GM12878 (cell line): ENCODE measurements around the gene DHPS. TPM values are rescaled to one million over a fixed set of nuclear protein-coding genes. Genes with fewer than 3 reads are reported as not detected.

Experiments
- ATAC-seq: fragments of 200-7000 bp; cut with Tn5 transposase; 3 replicates; pipeline ENCODE4 v1.9.1; 2020; ENCODE audit warnings: mild to moderate bottlenecking, moderate library complexity
- BruUV-seq: library from RNA; stranded (reverse); fragments of 400-500 nt; replicated peaks from 2 replicates; lab custom pipeline; 2021; lab: Mats Ljungman, UMichigan
- CTCF ChIA-PET: fragments of 300-600 bp; sonication (Branson Sonifier 250); formaldehyde crosslinking; extraction: SDS; loops from one replicate; lab custom pipeline; 2021; ENCODE audit warnings: inconsistent platforms; lab: Yijun Ruan, JAX
- POLR2A ChIA-PET: fragments of 350-600 bp; formaldehyde crosslinking; extraction: SDS; loops from one replicate; lab custom pipeline; 2021; ENCODE audit warnings: inconsistent platforms; lab: Charles Lee
- RAD21 ChIA-PET: fragments of 300-600 bp; sonication (Branson Sonifier 250); formaldehyde crosslinking; loops from one replicate; lab custom pipeline; 2023; ENCODE audit warnings: antibody characterized with exemption; ENCODE audit not compliant: unreplicated experiment; lab: Charles Lee
- SMC1A ChIA-PET: fragments of 300-600 bp; sonication (Branson Sonifier 250); formaldehyde crosslinking; loops from one replicate; lab custom pipeline; 2023; ENCODE audit not compliant: unreplicated experiment, uncharacterized antibody; lab: Charles Lee
- DNase-seq: peaks from one replicate; pipeline ENCODE4 v3.0.0-alpha.2; 2011; ENCODE audit warnings: low read depth, low spot score
- FAIRE-seq: peaks from 3 replicates; lab custom pipeline; 2011; peaks lifted over from hg19 to GRCh38; lab: Jason Lieb, UNC
- H2AFZ ChIP-seq: 2 replicates; pipeline ENCODE4 v1.6.0; 2011; ENCODE audit warnings: low read depth, low read length, control low read depth; ENCODE audit not compliant: control insufficient read depth
- H3K27ac ChIP-seq: 2 replicates; pipeline ENCODE4 v1.5.1; 2011; ENCODE audit warnings: control low read depth; ENCODE audit not compliant: control insufficient read depth, insufficient read depth
- H3K27me3 ChIP-seq, 2 experiments: replicated peaks in 1 of 2; 2 replicates each; pipeline versions ENCODE4 v1.6.0 to v1.6.1; 2011; ENCODE audit warnings: low read length in 1 of 2; ENCODE audit not compliant: control insufficient read depth in 2 of 2, insufficient read depth in 2 of 2
- H3K36me3 ChIP-seq, 2 experiments: 2 replicates each; pipeline ENCODE4 v1.5.1; 2011; ENCODE audit warnings: low read length in 1 of 2; ENCODE audit not compliant: control insufficient read depth in 2 of 2, insufficient read depth in 2 of 2
- H3K4me1 ChIP-seq: 2 replicates; pipeline ENCODE4 v1.6.1; 2011; ENCODE audit warnings: mild to moderate bottlenecking, low read length, moderate library complexity, mixed read lengths; ENCODE audit not compliant: control insufficient read depth, insufficient read depth
- H3K4me2 ChIP-seq: 2 replicates; pipeline ENCODE4 v1.6.0; 2011; ENCODE audit warnings: control low read depth; ENCODE audit not compliant: control insufficient read depth, insufficient read depth
- H3K4me3 ChIP-seq: fragments of 200-600 bp; sonication (generic); 2 replicates; pipeline ENCODE4 v1.5.1; 2016
- H3K79me2 ChIP-seq: 2 replicates; pipeline ENCODE4 v1.6.0; 2011; ENCODE audit warnings: low read length; ENCODE audit not compliant: control insufficient read depth, insufficient read depth
- H3K9ac ChIP-seq: 2 replicates; pipeline ENCODE4 v1.8.0; 2011; ENCODE audit warnings: low read length, control low read depth, mixed read lengths; ENCODE audit not compliant: control insufficient read depth, insufficient read depth
- H3K9me3 ChIP-seq: replicated peaks from 3 replicates; pipeline ENCODE4 v1.5.1; 2011; ENCODE audit warnings: mild to moderate bottlenecking, low read length; ENCODE audit not compliant: control insufficient read depth, insufficient read depth
- H4K20me1 ChIP-seq: 2 replicates; pipeline ENCODE4 v1.6.0; 2011; ENCODE audit not compliant: control insufficient read depth, insufficient read depth
- CUX1 ChIP-seq: IDR thresholded peaks from 2 replicates; pipeline ENCODE4 v1.6.1; 2012; ENCODE audit warnings: improper control_type of control experiment, low read depth, low read length; ENCODE audit not compliant: insufficient replicate concordance
- MYC ChIP-seq: IDR thresholded peaks from 2 replicates; pipeline ENCODE4 v1.6.1; 2011; ENCODE audit warnings: mild to moderate bottlenecking, low read length, moderate library complexity, inconsistent platforms; ENCODE audit not compliant: insufficient read depth, insufficient replicate concordance, insufficient read length, severe bottlenecking
- NFXL1 ChIP-seq: fragments of 450-650 bp; IDR thresholded peaks from 2 replicates; pipeline ENCODE4 v1.6.1; 2017; ENCODE audit warnings: antibody characterized with exemption, mild to moderate bottlenecking, borderline replicate concordance
- NR2C2 ChIP-seq: IDR thresholded peaks from 2 replicates; pipeline ENCODE4 v1.6.1; 2011; ENCODE audit warnings: borderline replicate concordance, low read depth; ENCODE audit not compliant: control insufficient read depth, insufficient read length
- NR2F1 ChIP-seq: fragments of 450-650 bp; conservative IDR thresholded peaks from 2 replicates; pipeline ENCODE4 v1.6.1; 2017; ENCODE audit warnings: mild to moderate bottlenecking
- STAT3 ChIP-seq: IDR thresholded peaks from 2 replicates; pipeline ENCODE4 v1.6.1; 2011; ENCODE audit warnings: low read depth, low read length, improper control_type of control experiment
- ZBTB11 ChIP-seq: fragments of 450-650 bp; formaldehyde crosslinking; IDR thresholded peaks from 2 replicates; pipeline ENCODE4 v1.5.0; 2022; ENCODE audit warnings: mild to moderate bottlenecking, missing genetic modification characterization
- WGBS: methylation state at CpG from one replicate; pipeline ENCODE4 v1.1.6; 2016; ENCODE audit warnings: low lambda C conversion rate; ENCODE audit not compliant: insufficient replicate concordance, insufficient coverage; ENCODE audit errors: missing lambda C conversion rate; 5-methylcytosine and 5-hydroxymethylcytosine counted together
- in situ Hi-C: fragments of 300-500 bp; cut with MboI; formaldehyde crosslinking; loops from 9 replicates; pipeline ENCODE4 v1.14.3; 2018; ENCODE audit warnings: mixed read lengths
- intact Hi-C: fragments of 100-400 bp; cut with micrococcal nuclease; formaldehyde crosslinking; loops from one replicate; pipeline ENCODE4 v1.14.2; 2022; ENCODE audit not compliant: unreplicated experiment
- polyA plus RNA-seq, 11 experiments: library from polyadenylated mRNA; depleted of rRNA in 4 of 11; unstranded in 6 of 11; stranded (reverse) in 5 of 11; fragments of >200 nt; fragmentation: Nextera tagmentation in 4 of 11; fragmentation: Illumina TruSeq in 1 of 11; extraction: Ambion mirVana in 4 of 11; extraction: Trizol in 1 of 11; gene quantifications; 1 replicate in 1 of 11; 2 replicates in 10 of 11; pipeline versions ENCODE4 v1.2.1 to v1.2.3, GENCODE V29; 2011 to 2016; ENCODE audit warnings: inconsistent platforms in 2 of 11, missing spikeins in 2 of 11, low read depth in 1 of 11
- total RNA-seq, 4 experiments: library from RNA; depleted of rRNA in 3 of 4; stranded (reverse); fragments of >200 nt in 3 of 4; fragmentation: Illumina TruSeq in 1 of 4; extraction: Trizol in 1 of 4; gene quantifications; 2 replicates each; pipeline versions ENCODE4 v1.2.1 to v1.2.3, GENCODE V29; 2013 to 2021

Gene DHPS
- total and polyA plus RNA-seq, 10 of the 15 experiments (the other 5 are each of a cell fraction or from before 2014, with no cell fraction given) = 36.4 to 104 (median 83.4) TPM

GRCh38 chr19:12694641-12695040, 13.0 kb upstream of the DHPS start:
- Histone ChIP-seq H3K4me3 (no peak overlapping the region), H3K4me1 (peaks cover 9% of the 10 kb centered on the region), H3K36me3 (peaks cover 1 to 3% of the 10 kb centered on the region in 2 experiments; a peak in 3 of 4 replicates), H3K9me3 (no peaks in the 10 kb centered on the region), H3K79me2 (no peaks in the 10 kb centered on the region), H3K27ac (no peak overlapping the region), H3K27me3 (no peaks in the 10 kb centered on the region), H3K4me2 (no peak overlapping the region), H4K20me1 (no peaks in the 10 kb centered on the region), H3K9ac (no peak overlapping the region), H2AFZ (no peak overlapping the region)
- ChIA-PET CTCF (interaction anchor here (1.5 kb wide), 1 partner anchor 16 kb away, joined by 7 read pairs; no protein-coding TSS in a partner anchor), SMC1A (interaction anchor here (0.7 kb wide), 1 partner anchor 10 kb away, joined by 3 read pairs; no protein-coding TSS in a partner anchor), POLR2A (no interaction called here), RAD21 (no interaction called here)
- in situ Hi-C loops = no loop called here
- WGBS = 86% methylated on average over 16 of the region's 16 CpGs
- FAIRE-seq (no peak), ATAC-seq (no peak), DNase-seq (no peak)
- intact Hi-C loops = no loop called here
- TF ChIP-seq CUX1 = no peak
- TF ChIP-seq NR2F1 = no peak
- no peak for TF ChIP-seq ZBTB11 (CRISPR knock-in tag)
- no peak for TF ChIP-seq NFXL1
- no peak for TF ChIP-seq NR2C2
- no peak for TF ChIP-seq MYC
- TF ChIP-seq STAT3 = no peak
- no TSS peak for BruUV-seq
